Hair follicular keratinocyte (primary cell): ENCODE data around the gene SLC35G4. TPM values are rescaled to one million over a fixed set of nuclear protein-coding genes. Genes with fewer than 3 reads are reported as not detected.

ENCODE experiments used
- total RNA-seq: library from RNA; depleted of rRNA; stranded (reverse); fragments of >200 nt; gene quantifications from 2 replicates; pipeline ENCODE4 v1.2.3, GENCODE V29; 2015

The SLC35G4 gene
- not detected in 2 replicates for total RNA-seq

GRCh38 chr18:11609488-11609887 is at the start of gene SLC35G4:
TSS of gene SLC35G4 (plus strand) at chr18:11609596. CDS start at chr18:11609596, 0 bp downstream.

Other genes starting within 250 kb of the SLC35G4 start
- gene GNAL, start 79.7 kb downstream of the SLC35G4 start, total RNA-seq = 17.5 and 17.6 TPM in 2 replicates
- 28.2 and 47.1 TPM in 2 replicates for gene CHMP1B, start 241.8 kb downstream of the SLC35G4 start, total RNA-seq